ENCODE measurements around the gene TMED9.
A peak's percentile ranks its signal among the peaks of the same experiment; 100 is the strongest.

The TMED9 gene

DNA sequence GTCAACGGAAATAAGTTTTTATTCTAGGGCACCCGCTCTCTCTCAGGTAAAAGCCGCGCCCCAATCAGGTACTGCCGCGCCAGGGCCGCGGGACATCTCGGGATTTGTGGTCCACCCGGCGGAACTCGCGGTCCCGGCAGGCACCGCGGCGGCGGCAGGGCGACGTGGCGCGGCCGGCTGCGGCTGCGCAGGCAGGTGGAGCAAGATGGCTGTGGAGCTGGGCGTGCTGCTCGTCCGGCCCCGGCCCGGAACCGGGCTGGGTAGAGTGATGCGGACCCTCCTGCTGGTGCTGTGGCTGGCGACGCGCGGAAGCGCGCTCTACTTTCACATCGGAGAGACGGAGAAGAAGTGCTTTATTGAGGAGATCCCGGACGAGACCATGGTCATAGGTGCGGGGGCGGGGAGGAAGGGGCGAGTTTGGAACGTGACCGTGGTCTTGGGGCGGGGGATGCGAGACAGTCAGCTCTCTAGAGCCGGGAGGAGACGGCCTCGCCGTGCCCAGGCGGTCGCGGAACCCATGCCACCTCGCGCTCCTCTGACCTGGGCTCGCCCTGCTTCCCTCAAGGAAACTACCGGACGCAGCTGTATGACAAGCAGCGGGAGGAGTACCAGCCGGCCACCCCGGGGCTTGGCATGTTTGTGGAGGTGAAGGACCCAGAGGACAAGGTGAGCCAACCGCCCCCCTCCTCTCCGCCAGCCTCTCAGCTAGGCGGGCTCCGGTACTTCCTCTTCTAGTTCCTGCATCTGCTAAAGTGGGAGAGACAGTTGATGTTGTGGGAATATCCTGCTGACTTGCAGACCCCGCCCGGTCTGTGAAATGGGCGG, at the start of gene TMED9:
Gene TMED9, plus strand, starts transcription at position 194 of the 825 bp plus-strand sequence. Its CDS starts 12 bp downstream, at position 206.
- peak within 1 kb of the TSS; percentile 98 for H3K4me3 ChIP-seq (ENCODE audit: low read depth, low read length)
- no peak for TF ChIP-seq CTCF (conservative IDR thresholded peaks at IDR 0.05; ENCODE audit: low read depth, low read length)
- peak; percentile 79 for DNase-seq (ENCODE audit: low read depth)

DNA sequence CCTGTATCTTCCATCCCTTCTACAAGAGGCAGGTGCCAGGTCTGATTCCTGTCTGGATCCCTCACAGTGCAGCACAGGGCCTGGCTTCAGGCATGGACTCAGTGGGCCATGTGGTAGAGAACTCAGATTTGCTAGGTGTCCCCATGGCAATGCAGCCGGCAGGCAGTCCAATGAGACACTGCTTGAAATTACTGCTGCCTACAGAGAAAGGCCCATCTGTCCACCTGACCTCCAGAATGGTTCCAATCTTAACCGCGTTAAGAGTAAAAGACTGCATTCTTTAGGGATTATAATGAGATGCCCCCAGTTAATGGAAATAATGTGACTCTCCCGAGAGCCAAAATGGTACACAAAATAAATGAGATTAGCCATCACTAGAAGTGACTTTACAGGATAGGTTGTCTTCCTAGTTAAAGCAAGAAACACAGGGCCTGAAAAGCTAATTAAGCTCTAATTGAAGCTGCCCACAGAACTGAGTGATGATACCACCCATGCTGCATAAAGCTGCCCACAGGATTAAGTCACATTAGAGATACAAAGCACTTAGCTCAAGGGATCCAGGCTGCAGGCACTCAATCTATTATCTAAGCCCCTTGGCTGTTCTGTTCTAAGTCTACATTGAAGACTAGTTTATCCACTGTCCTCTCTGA, 49.1 kb upstream of the TMED9 start:
- TF ChIP-seq CTCF (conservative IDR thresholded peaks at IDR 0.05; ENCODE audit: low read depth, low read length): no peak
- no peak overlapping the region for H3K4me3 ChIP-seq (ENCODE audit: low read depth, low read length)
- DNase-seq (ENCODE audit: low read depth): no peak

DNA sequence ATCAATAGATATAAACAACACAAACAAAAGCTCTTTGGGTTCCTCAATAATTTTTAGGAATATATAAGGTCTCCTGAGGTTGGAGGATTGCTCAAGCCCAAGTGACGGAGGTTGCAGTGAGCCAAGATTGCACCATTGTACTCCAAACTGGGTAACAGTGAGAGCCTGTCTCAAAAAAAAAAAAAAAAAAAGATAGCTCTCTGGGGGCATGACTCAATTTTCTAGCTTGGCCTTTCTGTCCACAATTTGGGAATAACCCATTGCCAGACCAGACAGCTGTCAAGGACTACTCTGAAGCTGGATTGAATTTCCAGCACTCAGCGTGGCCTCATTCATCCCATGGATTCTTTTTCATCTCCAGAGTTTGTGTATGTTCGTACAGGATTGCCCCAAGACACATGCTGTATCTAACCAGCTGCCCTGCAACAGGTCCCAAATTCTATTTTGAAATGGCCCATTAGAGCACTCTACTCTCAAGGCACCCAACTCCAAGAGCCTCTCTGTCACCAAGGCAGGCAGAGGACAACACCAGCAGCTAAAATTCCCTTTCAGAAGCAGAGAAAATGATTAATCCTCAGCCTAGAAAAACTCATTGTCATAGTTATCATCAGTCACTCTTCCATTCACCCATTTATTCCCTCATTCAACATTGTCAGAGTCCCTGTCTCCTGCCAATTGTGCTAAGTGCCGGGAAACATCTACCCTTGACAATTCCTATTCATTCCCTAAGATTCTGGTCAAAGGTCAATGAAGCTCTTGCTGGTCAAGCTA, 46.3 kb upstream of the TMED9 start:
- H3K4me3 ChIP-seq (ENCODE audit: low read depth, low read length): no peak overlapping the region
- TF ChIP-seq CTCF (conservative IDR thresholded peaks at IDR 0.05; ENCODE audit: low read depth, low read length): no peak
- DNase-seq (ENCODE audit: low read depth): peak; percentile 92

GRCh38 chr5:177546258-177546741, 45.7 kb upstream of the TMED9 start:
- DNase-seq (ENCODE audit: low read depth): peak; percentile 98
- no peak for TF ChIP-seq CTCF (conservative IDR thresholded peaks at IDR 0.05; ENCODE audit: low read depth, low read length)
- no peak overlapping the region for H3K4me3 ChIP-seq (ENCODE audit: low read depth, low read length)

DNA sequence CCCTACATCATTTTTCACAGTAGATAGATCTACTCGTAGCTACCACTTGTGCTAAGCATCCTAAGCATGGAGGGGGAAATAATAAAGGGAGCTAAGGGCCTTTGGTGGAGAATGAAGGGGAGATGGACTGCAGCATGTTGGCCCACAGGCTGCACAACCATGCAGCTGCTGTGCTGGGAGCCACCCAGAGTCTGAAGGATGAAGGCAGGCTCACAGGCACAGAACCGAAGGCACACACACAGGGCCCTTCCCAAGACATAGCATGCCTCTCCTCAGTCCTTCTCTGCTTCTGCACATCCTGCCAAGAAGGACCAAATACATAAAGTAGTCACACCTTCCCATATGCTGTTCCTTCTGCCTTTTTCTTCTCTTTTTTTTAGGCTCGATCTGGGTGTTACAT, 44.3 kb upstream of the TMED9 start:
- no peak overlapping the region for H3K4me3 ChIP-seq (ENCODE audit: low read depth, low read length)
- TF ChIP-seq CTCF (conservative IDR thresholded peaks at IDR 0.05; ENCODE audit: low read depth, low read length): no peak
- no peak for DNase-seq (ENCODE audit: low read depth)

GRCh38 chr5:177548495-177548894, 43.5 kb upstream of the TMED9 start:
- no peak for DNase-seq (ENCODE audit: low read depth)
- TF ChIP-seq CTCF (conservative IDR thresholded peaks at IDR 0.05; ENCODE audit: low read depth, low read length): no peak
- no peak overlapping the region for H3K4me3 ChIP-seq (ENCODE audit: low read depth, low read length)

All from choroid plexus epithelial cell (primary cell).